NCI-H1694 (cell line): ENCODE data around the gene ACTR8.
"Not testable (repeated sequence)": the region's sequence is repeated elsewhere in the genome, so short reads cannot be mapped to it uniquely, and the experiment has no call there.

Experiments used
- DNase-seq: peaks from one replicate; lab custom pipeline; 2025; lab: John Stamatoyannopoulos, UW

The ACTR8 gene, protein sequence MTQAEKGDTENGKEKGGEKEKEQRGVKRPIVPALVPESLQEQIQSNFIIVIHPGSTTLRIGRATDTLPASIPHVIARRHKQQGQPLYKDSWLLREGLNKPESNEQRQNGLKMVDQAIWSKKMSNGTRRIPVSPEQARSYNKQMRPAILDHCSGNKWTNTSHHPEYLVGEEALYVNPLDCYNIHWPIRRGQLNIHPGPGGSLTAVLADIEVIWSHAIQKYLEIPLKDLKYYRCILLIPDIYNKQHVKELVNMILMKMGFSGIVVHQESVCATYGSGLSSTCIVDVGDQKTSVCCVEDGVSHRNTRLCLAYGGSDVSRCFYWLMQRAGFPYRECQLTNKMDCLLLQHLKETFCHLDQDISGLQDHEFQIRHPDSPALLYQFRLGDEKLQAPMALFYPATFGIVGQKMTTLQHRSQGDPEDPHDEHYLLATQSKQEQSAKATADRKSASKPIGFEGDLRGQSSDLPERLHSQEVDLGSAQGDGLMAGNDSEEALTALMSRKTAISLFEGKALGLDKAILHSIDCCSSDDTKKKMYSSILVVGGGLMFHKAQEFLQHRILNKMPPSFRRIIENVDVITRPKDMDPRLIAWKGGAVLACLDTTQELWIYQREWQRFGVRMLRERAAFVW

GRCh38 chr3:53881691-53882593 is at the start of gene ACTR8:
Gene ACTR8 (minus strand): TSS chr3:53882152. CDS start chr3:53882101, 51 bp downstream.
- DNase-seq = no peak

GRCh38 chr3:53927208-53927872 is 45.4 kb upstream of the ACTR8 start:
- not testable (repeated sequence) for DNase-seq

GRCh38 chr3:53921296-53921695 is 39.3 kb upstream of the ACTR8 start:
- DNase-seq = no peak

- DNase-seq = no peak
Observed at GRCh38 chr3:53919741-53920140, 37.8 kb upstream of the ACTR8 start.

GRCh38 chr3:53913401-53913800 is 31.4 kb upstream of the ACTR8 start:
- no peak for DNase-seq

- DNase-seq = no peak
Observed at GRCh38 chr3:53902711-53903110, 20.8 kb upstream of the ACTR8 start.

DNA sequence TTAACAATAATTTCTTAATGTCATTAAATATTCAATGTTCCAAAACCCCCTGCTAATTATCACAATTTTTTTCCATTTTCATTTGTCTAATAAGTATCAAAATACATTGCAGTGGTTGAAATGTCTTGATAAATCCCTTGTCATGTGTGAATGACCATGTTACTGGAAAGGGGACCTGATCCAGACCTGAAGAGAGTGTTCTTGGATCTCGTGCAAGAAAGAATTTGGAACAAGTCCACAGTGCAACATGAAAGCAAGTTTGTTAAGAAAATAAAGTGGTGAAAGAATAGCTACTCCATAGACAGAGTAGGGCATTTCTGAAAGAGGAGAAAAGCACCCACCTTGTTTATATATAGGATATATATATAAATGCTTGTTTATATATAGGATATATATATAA is 20.1 kb upstream of the ACTR8 start:
- DNase-seq = no peak

DNA sequence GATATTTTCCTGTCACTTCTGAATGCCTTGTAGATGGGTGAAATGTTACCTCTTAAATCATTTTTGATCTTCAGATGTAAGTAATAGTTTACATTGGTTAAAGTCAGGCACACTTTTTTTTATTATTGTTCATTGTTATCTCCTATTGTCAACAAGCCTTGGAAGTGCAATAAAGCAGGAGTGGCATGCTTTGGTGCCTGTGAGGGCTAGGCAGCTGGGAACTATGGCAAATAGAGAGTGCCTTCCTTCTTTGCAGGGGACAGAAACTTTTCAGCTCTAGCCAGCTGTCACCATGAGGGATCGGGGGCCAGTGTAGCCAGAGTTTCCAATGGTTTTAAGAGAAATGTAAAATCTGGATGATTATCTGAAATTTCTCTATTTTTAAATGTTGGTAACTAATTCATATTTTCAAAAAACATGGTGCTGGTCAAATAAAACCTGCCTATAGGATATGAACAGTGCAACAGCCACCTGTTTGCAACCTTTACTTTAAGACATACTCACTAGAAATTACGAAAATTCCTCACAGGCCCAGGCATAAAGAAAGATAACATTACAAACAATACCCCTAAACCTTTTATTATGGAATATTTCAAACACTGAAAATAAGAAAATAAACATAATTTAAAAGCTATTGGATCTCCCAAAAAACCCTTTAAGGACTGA is 18.8 kb upstream of the ACTR8 start:
- DNase-seq = no peak

DNA sequence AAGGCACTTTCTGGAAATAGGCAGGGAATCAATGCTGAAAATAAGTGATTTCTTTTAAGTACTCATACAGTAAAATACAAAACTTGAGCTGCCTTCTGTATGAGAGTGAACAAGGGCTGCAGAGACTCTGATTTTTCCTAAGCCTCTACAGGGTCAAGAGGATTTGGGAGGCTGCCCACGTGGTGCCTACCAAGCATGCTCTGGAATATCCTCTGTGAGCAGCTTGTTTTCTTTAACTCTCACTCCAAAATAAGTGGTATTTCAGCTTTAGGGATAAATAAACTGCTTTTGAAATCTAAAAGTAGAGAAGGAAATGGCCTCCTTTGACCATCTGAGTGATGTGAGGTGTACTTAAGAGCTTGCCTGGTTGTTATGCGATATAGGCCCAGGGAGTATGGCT is 17.8 kb upstream of the ACTR8 start:
- DNase-seq = no peak

GRCh38 chr3:53892286-53892637 is 10.3 kb upstream of the ACTR8 start:
- DNase-seq = no peak

GRCh38 chr3:53891497-53892285 is 9.7 kb upstream of the ACTR8 start, which contains the start of gene SELENOK:
Gene SELENOK (minus strand): TSS chr3:53891859.
- peak; percentile 90 for DNase-seq

GRCh38 chr3:53890726-53891475 is 8.9 kb upstream of the ACTR8 start:
- no peak for DNase-seq

- DNase-seq = no peak
Observed at GRCh38 chr3:53888232-53888631, 6.3 kb upstream of the ACTR8 start.

DNA sequence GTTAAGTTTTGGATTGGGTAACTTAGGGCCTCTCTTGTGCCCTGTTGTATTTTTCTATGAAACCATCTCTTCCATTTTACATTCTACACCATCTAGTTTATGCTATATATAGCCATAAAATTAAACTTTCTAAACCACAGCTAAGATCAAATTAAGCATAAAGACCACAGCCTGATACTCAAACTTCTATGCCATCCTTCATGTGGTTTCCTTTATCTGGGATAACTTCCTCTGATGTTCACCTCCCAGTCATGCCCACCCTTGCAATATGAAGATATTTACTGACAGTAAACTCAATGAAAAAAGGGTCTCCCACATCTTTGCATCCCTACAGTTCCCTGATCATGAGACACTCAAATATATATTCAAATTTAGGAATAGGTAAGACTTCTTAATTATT is 5.5 kb upstream of the ACTR8 start:
- no peak for DNase-seq

DNA sequence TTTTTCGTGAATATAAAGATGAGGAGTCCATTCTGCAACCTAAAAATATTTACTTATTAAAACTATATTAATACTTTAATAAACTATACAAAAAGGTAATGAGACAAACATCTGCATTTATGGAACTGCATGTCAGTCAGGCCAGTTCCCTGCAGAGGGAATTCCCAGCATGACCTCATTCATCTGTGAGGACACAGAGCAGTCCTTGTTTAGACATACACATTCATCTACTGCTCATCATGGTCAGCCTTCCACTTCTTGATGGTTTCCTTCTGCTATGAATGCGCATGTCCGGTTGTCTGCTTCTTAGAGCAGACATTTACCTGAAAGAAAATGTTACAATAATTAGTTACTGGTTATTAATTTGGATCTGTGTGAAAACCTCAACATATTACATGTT is 3.3 kb upstream of the ACTR8 start:
- DNase-seq = no peak

GRCh38 chr3:53884623-53885022 is 2.7 kb upstream of the ACTR8 start:
- no peak for DNase-seq

GRCh38 chr3:53883008-53883407 is 1.1 kb upstream of the ACTR8 start:
- no peak for DNase-seq

DNA sequence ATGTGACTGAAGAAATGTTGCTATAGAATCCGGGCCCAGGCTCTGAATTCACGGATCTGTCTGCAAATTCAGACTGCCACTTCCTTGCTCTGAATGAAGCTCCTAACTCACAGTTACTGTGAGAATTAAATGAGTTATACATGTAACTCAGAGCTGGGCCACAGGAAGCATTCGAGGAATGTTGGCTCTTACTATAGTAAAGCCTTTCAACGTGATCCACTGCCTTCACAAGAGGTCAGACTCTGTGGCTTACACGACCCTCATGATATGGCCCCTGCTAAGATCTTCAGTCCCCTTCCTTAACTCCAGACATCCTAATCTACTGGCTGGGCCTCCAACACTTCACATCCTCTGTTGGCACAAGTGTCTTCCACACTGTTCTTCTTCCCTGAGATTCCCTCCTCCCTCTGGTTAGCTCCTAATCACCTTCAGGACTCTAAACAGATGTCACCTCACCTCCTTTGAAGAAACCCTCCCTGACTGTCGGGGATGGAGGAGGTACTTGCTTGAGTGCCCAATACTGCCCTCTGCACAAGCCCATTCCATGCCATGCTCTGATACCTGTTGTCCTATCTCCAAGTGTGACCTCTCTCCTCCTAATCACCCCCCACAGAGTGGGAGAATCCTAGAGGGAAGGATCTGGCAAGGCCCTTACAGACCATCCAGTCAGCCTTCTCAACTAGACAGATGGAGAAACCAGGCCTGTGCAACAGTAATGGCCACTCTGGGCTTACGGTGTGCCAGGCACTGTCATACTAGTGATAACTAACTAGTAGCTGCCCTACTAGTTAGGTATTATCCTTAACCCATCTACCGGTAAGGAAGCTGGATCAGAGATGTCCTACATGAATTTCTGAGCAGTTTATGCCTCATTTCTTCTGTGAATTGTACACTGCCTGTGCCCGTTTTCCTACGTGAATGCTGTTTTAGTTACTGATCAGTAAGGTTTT is 1.3 kb downstream of the ACTR8 start:
- no peak for DNase-seq
